Suprapubic skin (tissue), 4 donors: ENCODE data around the gene EXTL1. TPM values are rescaled to one million over a fixed set of nuclear protein-coding genes. Genes with fewer than 3 reads are reported as not detected.

Source experiments
- DNase-seq, 2 donors: peaks; one replicate each; pipeline ENCODE4 v3.0.0-alpha.2; 2019; ENCODE audit warnings: low spot score in 2 of 2
- H3K27ac ChIP-seq: fragments of 200-600 bp; sonication (generic); one replicate; pipeline ENCODE4 v1.5.1; 2019
- H3K27me3 ChIP-seq: fragments of 200-600 bp; sonication (generic); one replicate; pipeline ENCODE4 v1.5.1; 2019
- H3K36me3 ChIP-seq: fragments of 200-600 bp; sonication (generic); one replicate; pipeline ENCODE4 v1.5.1; 2019
- H3K4me1 ChIP-seq: fragments of 200-600 bp; sonication (generic); one replicate; pipeline ENCODE4 v1.5.1; 2019
- H3K4me3 ChIP-seq: fragments of 200-600 bp; sonication (generic); one replicate; pipeline ENCODE4 v1.5.1; 2019; ENCODE audit warnings: mild to moderate bottlenecking
- H3K9me3 ChIP-seq: fragments of 200-600 bp; sonication (generic); one replicate; pipeline ENCODE4 v1.5.1; 2019
- CTCF ChIP-seq, 2 donors: fragments of 200-600 bp in 1 of 2; fragments of 450-650 bp in 1 of 2; sonication (generic) in 1 of 2; IDR thresholded peaks; one replicate each; pipeline ENCODE4 v1.5.1; 2016 to 2019; ENCODE audit warnings: antibody characterized with exemption in 2 of 2, mild to moderate bottlenecking in 1 of 2, moderate library complexity in 1 of 2
- EP300 ChIP-seq: sonication (generic); formaldehyde crosslinking; IDR thresholded peaks from one replicate; pipeline ENCODE4 v1.6.1; 2017; ENCODE audit warnings: antibody characterized with exemption
- POLR2A ChIP-seq, 2 donors: fragments of 450-650 bp; IDR thresholded peaks; one replicate each; pipeline ENCODE4 v1.6.1; 2017; ENCODE audit warnings: antibody characterized with exemption in 2 of 2, mild to moderate bottlenecking in 2 of 2, moderate library complexity in 2 of 2
- POLR2AphosphoS5 ChIP-seq, 3 donors: sonication (generic); formaldehyde crosslinking; IDR thresholded peaks; one replicate each; pipeline ENCODE4 v1.6.1; 2017; ENCODE audit warnings: antibody characterized with exemption in 3 of 3
- WGBS: methylation state at CpG from one replicate; pipeline ENCODE4 v1.1.5; 2018; 5-methylcytosine and 5-hydroxymethylcytosine counted together
- total RNA-seq, 4 donors: library from RNA; depleted of rRNA; stranded (reverse); fragments of >200 nt; gene quantifications; one replicate each; pipeline ENCODE4 v1.1.0, GENCODE V29; 2016

The EXTL1 gene
- total RNA-seq, 4 donors from 2014 or later, result 1.6 to 9.5 (median 4.2) TPM

- TF ChIP-seq POLR2A (IDR thresholded peaks at IDR 0.05), result no peak
- TF ChIP-seq POLR2AphosphoS5 (IDR thresholded peaks at IDR 0.05), result no peak
- no peak for TF ChIP-seq EP300
- no peak for TF ChIP-seq CTCF (IDR thresholded peaks at IDR 0.05)
Measured at GRCh38 chr1:26016258-26016952, 5.2 kb upstream of the EXTL1 start.

DNA sequence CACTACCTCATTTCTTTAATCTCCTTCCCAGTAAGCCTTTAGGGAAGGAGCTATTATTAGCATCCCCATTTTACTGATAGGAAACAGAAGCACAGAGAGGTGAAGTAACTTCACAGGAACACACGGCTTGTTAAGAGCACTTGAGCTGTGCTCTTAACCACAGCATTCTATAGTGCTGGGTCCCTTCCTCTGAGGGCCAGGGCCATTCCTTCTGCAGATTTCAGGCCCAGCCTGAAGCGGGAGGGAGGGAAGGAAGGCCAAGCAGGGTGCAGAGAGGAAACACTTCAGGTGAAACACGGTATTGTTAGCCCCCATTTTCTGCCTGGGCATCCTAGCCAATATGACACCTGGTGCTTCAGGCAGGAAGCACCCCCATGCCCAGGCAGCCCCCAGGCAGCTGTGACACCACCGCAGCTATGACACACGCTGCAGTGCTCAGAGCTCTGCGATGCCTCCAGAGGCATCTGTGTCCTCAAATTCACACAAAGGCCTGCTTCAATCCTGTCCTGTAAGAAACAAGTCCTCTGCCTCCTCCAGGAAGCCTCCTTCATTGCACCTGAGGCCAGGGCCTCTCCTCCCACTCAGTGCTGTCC lies 4.5 kb upstream of the EXTL1 start:
- H3K4me1 ChIP-seq, result peaks cover 15% of the 10 kb centered on the region
- TF ChIP-seq EP300, result no peak
- TF ChIP-seq CTCF (IDR thresholded peaks at IDR 0.05), result no peak
- no peak for TF ChIP-seq POLR2A (IDR thresholded peaks at IDR 0.05)
- no peak for TF ChIP-seq POLR2AphosphoS5 (IDR thresholded peaks at IDR 0.05)
- H3K4me3 ChIP-seq, result no peak overlapping the region
- H3K36me3 ChIP-seq, result no peaks in the 10 kb centered on the region
- H3K9me3 ChIP-seq, result no peaks in the 10 kb centered on the region
- no peak overlapping the region for H3K27ac ChIP-seq
- no peaks in the 10 kb centered on the region for H3K27me3 ChIP-seq
- WGBS, result 74% methylated on average over 4 of the region's 6 CpGs
- DNase-seq, result no peak

More at GRCh38 chr1:26016258-26016952, 5.2 kb upstream of the EXTL1 start:
- H3K9me3 ChIP-seq, result no peaks in the 10 kb centered on the region
- H3K27me3 ChIP-seq, result no peaks in the 10 kb centered on the region
- no peak for DNase-seq
- no peaks in the 10 kb centered on the region for H3K36me3 ChIP-seq
- 72% methylated on average over 10 of the region's 10 CpGs for WGBS
- H3K4me3 ChIP-seq, result no peak overlapping the region
- no peak overlapping the region for H3K27ac ChIP-seq
- peaks cover 10% of the 10 kb centered on the region for H3K4me1 ChIP-seq

- Histone ChIP-seq H3K4me3 (no peak overlapping the region), H3K27ac (no peak overlapping the region), H3K4me1 (peaks cover 17% of the 10 kb centered on the region), H3K36me3 (no peaks in the 10 kb centered on the region), H3K27me3 (no peaks in the 10 kb centered on the region), H3K9me3 (no peaks in the 10 kb centered on the region)
- no peak for DNase-seq
- TF ChIP-seq POLR2A (IDR thresholded peaks at IDR 0.05), result no peak
- TF ChIP-seq EP300, result no peak
- TF ChIP-seq CTCF (IDR thresholded peaks at IDR 0.05), result no peak
- TF ChIP-seq POLR2AphosphoS5 (IDR thresholded peaks at IDR 0.05), result no peak
- WGBS, result 62% methylated on average over 6 of the region's 6 CpGs
Measured at GRCh38 chr1:26017606-26018005, 4.0 kb upstream of the EXTL1 start.

DNA sequence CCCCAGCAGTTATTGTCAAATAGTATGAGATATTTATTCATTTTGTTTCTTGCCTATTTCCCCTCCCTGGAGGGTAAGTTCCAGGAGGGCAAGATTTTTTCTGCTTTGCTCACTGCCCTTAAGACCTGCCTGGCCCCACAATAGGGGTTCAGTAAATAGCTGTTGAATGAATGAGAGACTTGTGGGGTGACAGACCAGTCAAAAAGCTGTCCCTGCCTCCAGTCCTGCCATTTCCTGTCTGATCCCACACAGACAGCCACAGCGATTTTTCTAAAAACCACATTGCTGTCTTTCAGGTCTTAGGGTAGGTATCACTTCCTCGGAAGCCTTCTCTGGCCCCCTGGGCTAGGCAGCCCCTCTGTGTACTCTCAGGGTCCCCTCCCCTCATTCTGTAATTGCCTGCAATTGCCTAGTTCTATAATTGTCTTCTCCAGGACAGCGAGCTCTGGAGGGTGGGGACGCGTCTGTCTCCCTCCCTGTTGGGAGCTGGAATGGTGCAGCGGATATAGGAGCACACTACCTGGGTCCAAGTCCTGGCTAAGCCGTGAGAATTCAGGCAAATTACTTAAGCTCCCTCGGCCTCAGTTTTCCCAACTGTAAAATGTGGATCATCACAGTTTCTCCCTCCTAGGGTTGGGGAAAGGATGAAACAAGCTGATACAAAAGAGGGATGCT lies 1.8 kb upstream of the EXTL1 start:
- H3K4me3 ChIP-seq, result no peak overlapping the region
- WGBS, result 74% methylated on average over 8 of the region's 8 CpGs
- H3K36me3 ChIP-seq, result no peaks in the 10 kb centered on the region
- H3K9me3 ChIP-seq, result no peaks in the 10 kb centered on the region
- H3K27me3 ChIP-seq, result no peaks in the 10 kb centered on the region
- no peak for DNase-seq
- no peak overlapping the region for H3K27ac ChIP-seq
- TF ChIP-seq POLR2A (IDR thresholded peaks at IDR 0.05) (no peak), CTCF (IDR thresholded peaks at IDR 0.05) (no peak), POLR2AphosphoS5 (IDR thresholded peaks at IDR 0.05) (no peak), EP300 (no peak)
- H3K4me1 ChIP-seq, result peaks cover 23% of the 10 kb centered on the region

DNA sequence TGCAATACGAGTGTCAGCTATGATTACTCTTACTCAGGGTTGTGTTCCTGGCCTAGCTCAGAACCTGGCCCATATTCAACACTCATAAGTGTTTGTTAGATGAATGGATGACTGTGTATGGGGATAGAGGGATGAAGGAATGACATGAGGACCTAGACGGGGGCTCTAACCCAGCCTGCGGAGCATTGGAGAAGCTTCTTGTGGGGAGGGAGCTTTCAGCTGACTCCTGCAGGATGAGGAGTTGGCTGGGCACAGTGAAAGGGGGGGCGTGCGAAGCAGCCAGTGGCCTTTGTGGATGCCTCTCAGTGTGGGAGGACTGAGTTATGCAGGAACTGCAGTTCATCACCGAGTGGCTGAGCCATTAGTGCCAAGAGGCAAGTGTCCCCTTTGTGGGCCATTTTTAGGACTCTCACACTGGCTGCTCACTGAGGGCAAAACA lies 1.2 kb upstream of the EXTL1 start:
- Histone ChIP-seq H3K4me3 (no peak overlapping the region), H3K27me3 (no peaks in the 10 kb centered on the region), H3K36me3 (no peaks in the 10 kb centered on the region), H3K27ac (no peak overlapping the region), H3K9me3 (no peaks in the 10 kb centered on the region), H3K4me1 (peaks cover 23% of the 10 kb centered on the region)
- 52% methylated on average over 6 of the region's 6 CpGs for WGBS
- TF ChIP-seq POLR2AphosphoS5 (IDR thresholded peaks at IDR 0.05), result no peak
- no peak for TF ChIP-seq CTCF (IDR thresholded peaks at IDR 0.05)
- no peak for TF ChIP-seq POLR2A (IDR thresholded peaks at IDR 0.05)
- TF ChIP-seq EP300, result no peak
- DNase-seq, result no peak
